ENCODE measurements around the gene UBR1.

- TF ChIP-seq CTCF (IDR thresholded peaks at IDR 0.05) (no peak), POLR2A (IDR thresholded peaks at IDR 0.05) (no peak)
These were observed 10.6 kb downstream of the UBR1 start for GRCh38 chr15:43095243-43095642.
